Naive B cell (primary cell): Measurements from ENCODE around the gene C1RL. TPM values are rescaled to one million over a fixed set of nuclear protein-coding genes. Genes with fewer than 3 reads are reported as not detected.

Experiments used
- ATAC-seq, 2 donors: fragments of 150-1000 bp; cut with Tn5 transposase; 2 replicates each; pipeline ENCODE4 v1.10.0; 2021; ENCODE audit warnings: low read depth in 2 of 2, mild to moderate bottlenecking in 2 of 2, moderate library complexity in 2 of 2
- DNase-seq: peaks from one replicate; pipeline ENCODE4 v3.0.0; 2022
- H3K27ac Mint-ChIP-seq, 6 donors: one replicate each; pipeline ENCODE4 v1.8.0; 2020 to 2022; ENCODE audit warnings: mild to moderate bottlenecking in 6 of 6, mixed read lengths in 6 of 6, moderate library complexity in 5 of 6, inconsistent platforms in 2 of 6
- H3K27me3 Mint-ChIP-seq, 3 donors: one replicate each; pipeline ENCODE4 v1.8.0; 2021 to 2022; ENCODE audit warnings: mixed read lengths in 3 of 3, mild to moderate bottlenecking in 1 of 3
- H3K36me3 Mint-ChIP-seq, 2 donors: one replicate each; pipeline ENCODE4 v1.8.0; 2020 to 2022; ENCODE audit warnings: mixed read lengths in 2 of 2, inconsistent platforms in 1 of 2, mild to moderate bottlenecking in 1 of 2
- H3K4me1 Mint-ChIP-seq, 3 donors: one replicate each; pipeline ENCODE4 v1.8.0; 2020 to 2022; ENCODE audit warnings: mixed read lengths in 3 of 3, inconsistent platforms in 1 of 3, mild to moderate bottlenecking in 1 of 3, moderate library complexity in 1 of 3
- H3K4me3 Mint-ChIP-seq, 8 donors: one replicate each; pipeline ENCODE4 v1.8.0; 2020 to 2022; ENCODE audit warnings: mild to moderate bottlenecking in 8 of 8, mixed read lengths in 8 of 8, moderate library complexity in 8 of 8, inconsistent platforms in 2 of 8
- H3K9me3 Mint-ChIP-seq, 7 donors: one replicate each; pipeline ENCODE4 v1.8.0; 2020 to 2022; ENCODE audit warnings: mixed read lengths in 7 of 7, mild to moderate bottlenecking in 5 of 7, inconsistent platforms in 2 of 7, moderate library complexity in 1 of 7
- polyA plus RNA-seq, 6 donors: library from polyadenylated mRNA; unstranded; fragments of 300-500 nt; fragmentation: Illumina TruSeq; gene quantifications; one replicate each; pipeline ENCODE4 v1.2.3, GENCODE V29; 2021; ENCODE audit warnings: low read depth in 6 of 6

Gene C1RL
- polyA plus RNA-seq, 6 donors from 2014 or later = 2.4 to 9.6 (median 3.5) TPM

GRCh38 chr12:7145671-7146070 is 36.7 kb upstream of the C1RL start:
- ATAC-seq (no peak), DNase-seq (no peak)
- H3K9me3 Mint-ChIP-seq = no peaks in the 10 kb centered on the region
- no peaks in the 10 kb centered on the region for H3K27me3 Mint-ChIP-seq
- H3K36me3 Mint-ChIP-seq = peaks cover 14 to 18% of the 10 kb centered on the region in 2 donors
- H3K4me3 Mint-ChIP-seq = no peak overlapping the region
- H3K27ac Mint-ChIP-seq = peak overlapping the region in 1 of 6 donors; percentile 34
- peaks cover 0 to 10% (median 0%) of the 10 kb centered on the region in 3 donors for H3K4me1 Mint-ChIP-seq

- H3K4me3 Mint-ChIP-seq = no peak overlapping the region
- H3K27ac Mint-ChIP-seq = no peak overlapping the region
- peak; percentile 18 for DNase-seq
- H3K27me3 Mint-ChIP-seq = no peaks in the 10 kb centered on the region
- peaks cover 0 to 10% (median 0%) of the 10 kb centered on the region in 3 donors for H3K4me1 Mint-ChIP-seq
- no peaks in the 10 kb centered on the region for H3K9me3 Mint-ChIP-seq
- H3K36me3 Mint-ChIP-seq = peaks cover 9 to 11% of the 10 kb centered on the region in 2 donors
- peak; percentile 38 to 45 for ATAC-seq
Observed at GRCh38 chr12:7144414-7145120, 35.6 kb upstream of the C1RL start.

GRCh38 chr12:7143564-7143963 is 34.5 kb upstream of the C1RL start:
- ATAC-seq = no peak

GRCh38 chr12:7142809-7143465 is 33.9 kb upstream of the C1RL start:
- no peak for ATAC-seq
- peak overlapping the region in 1 of 6 donors; percentile 22 for H3K27ac Mint-ChIP-seq
- H3K9me3 Mint-ChIP-seq = no peaks in the 10 kb centered on the region
- no peak for DNase-seq
- H3K4me1 Mint-ChIP-seq = peaks cover 0 to 10% (median 0%) of the 10 kb centered on the region in 3 donors
- no peaks in the 10 kb centered on the region for H3K27me3 Mint-ChIP-seq
- peaks cover 11 to 14% of the 10 kb centered on the region in 2 donors for H3K36me3 Mint-ChIP-seq
- peak overlapping the region in 1 of 8 donors; percentile 21 for H3K4me3 Mint-ChIP-seq

More at GRCh38 chr12:7143564-7143963, 34.5 kb upstream of the C1RL start:
- H3K27me3 Mint-ChIP-seq = no peaks in the 10 kb centered on the region
- H3K4me1 Mint-ChIP-seq = peaks cover 0 to 10% (median 0%) of the 10 kb centered on the region in 3 donors
- peaks cover 11 to 14% of the 10 kb centered on the region in 2 donors for H3K36me3 Mint-ChIP-seq
- H3K27ac Mint-ChIP-seq = peak overlapping the region in 1 of 6 donors; percentile 27
- H3K4me3 Mint-ChIP-seq = no peak overlapping the region
- H3K9me3 Mint-ChIP-seq = no peaks in the 10 kb centered on the region
- no peak for DNase-seq

- Mint-ChIP-seq H3K27ac (peak overlapping the region in 1 of 6 donors; percentile 42), H3K9me3 (no peaks in the 10 kb centered on the region), H3K4me3 (no peak overlapping the region), H3K27me3 (no peaks in the 10 kb centered on the region), H3K4me1 (peaks cover 0 to 10% (median 0%) of the 10 kb centered on the region in 3 donors), H3K36me3 (peaks cover 14 to 15% of the 10 kb centered on the region in 2 donors)
- peak; percentile 30 for DNase-seq
- ATAC-seq = peak; percentile 65 to 86
Observed at GRCh38 chr12:7142056-7142644, 33.1 kb upstream of the C1RL start.

- Mint-ChIP-seq H3K9me3 (no peaks in the 10 kb centered on the region), H3K4me3 (no peak overlapping the region), H3K27ac (no peak overlapping the region), H3K36me3 (peaks cover 11 to 15% of the 10 kb centered on the region in 2 donors), H3K27me3 (no peaks in the 10 kb centered on the region), H3K4me1 (peaks cover 0 to 10% (median 0%) of the 10 kb centered on the region in 3 donors)
- no peak for ATAC-seq
- DNase-seq = no peak
Observed at GRCh38 chr12:7141351-7142005, 32.5 kb upstream of the C1RL start.

- Mint-ChIP-seq H3K36me3 (peaks cover 7 to 15% of the 10 kb centered on the region in 2 donors), H3K27ac (no peak overlapping the region), H3K9me3 (no peaks in the 10 kb centered on the region), H3K4me1 (peaks cover 0 to 10% (median 0%) of the 10 kb centered on the region in 3 donors), H3K4me3 (no peak overlapping the region), H3K27me3 (no peaks in the 10 kb centered on the region)
- ATAC-seq (no peak), DNase-seq (no peak)
Observed at GRCh38 chr12:7139200-7139599, 30.2 kb upstream of the C1RL start.

GRCh38 chr12:7137908-7138307 is 28.9 kb upstream of the C1RL start:
- ATAC-seq = no peak
- Mint-ChIP-seq H3K27ac (peak overlapping the region in 2 of 6 donors; percentile 7 to 67), H3K4me1 (peaks cover 0 to 10% (median 0%) of the 10 kb centered on the region in 3 donors), H3K9me3 (no peaks in the 10 kb centered on the region), H3K36me3 (peaks cover 7 to 15% of the 10 kb centered on the region in 2 donors), H3K4me3 (no peak overlapping the region), H3K27me3 (no peaks in the 10 kb centered on the region)
- DNase-seq = no peak

- Mint-ChIP-seq H3K4me3 (no peak overlapping the region), H3K36me3 (peaks cover 7 to 15% of the 10 kb centered on the region in 2 donors), H3K27me3 (no peaks in the 10 kb centered on the region), H3K27ac (peak overlapping the region in 1 of 6 donors; percentile 53), H3K4me1 (peaks cover 5 to 10% (median 8%) of the 10 kb centered on the region in 3 donors), H3K9me3 (no peaks in the 10 kb centered on the region)
- ATAC-seq (no peak), DNase-seq (no peak)
Observed at GRCh38 chr12:7136676-7137075, 27.7 kb upstream of the C1RL start.

- H3K9me3 Mint-ChIP-seq = no peaks in the 10 kb centered on the region
- peaks cover 7 to 9% of the 10 kb centered on the region in 2 donors for H3K36me3 Mint-ChIP-seq
- no peak for DNase-seq
- no peak overlapping the region for H3K27ac Mint-ChIP-seq
- no peak overlapping the region for H3K4me3 Mint-ChIP-seq
- no peaks in the 10 kb centered on the region for H3K27me3 Mint-ChIP-seq
- ATAC-seq = no peak
- H3K4me1 Mint-ChIP-seq = peaks cover 11 to 16% (median 14%) of the 10 kb centered on the region in 3 donors
Observed at GRCh38 chr12:7136071-7136470, 27.1 kb upstream of the C1RL start.

GRCh38 chr12:7134396-7135166 is 25.6 kb upstream of the C1RL start:
- Mint-ChIP-seq H3K27ac (peak overlapping the region in 1 of 6 donors; percentile 53), H3K4me3 (peak overlapping the region in 1 of 8 donors; percentile 7), H3K27me3 (no peaks in the 10 kb centered on the region)

GRCh38 chr12:7131502-7131866 is 22.5 kb upstream of the C1RL start:
- H3K9me3 Mint-ChIP-seq = no peaks in the 10 kb centered on the region
- peaks cover 30 to 31% (median 31%) of the 10 kb centered on the region in 3 donors for H3K4me1 Mint-ChIP-seq
- DNase-seq (no peak), ATAC-seq (no peak)
- H3K27me3 Mint-ChIP-seq = no peaks in the 10 kb centered on the region
- H3K36me3 Mint-ChIP-seq = no peaks in the 10 kb centered on the region
- peak overlapping the region in 4 of 6 donors; percentile 59 to 81 (median 74) for H3K27ac Mint-ChIP-seq
- peak overlapping the region; percentile 80 to 97 (median 90) for H3K4me3 Mint-ChIP-seq

More at GRCh38 chr12:7134396-7135166, 25.6 kb upstream of the C1RL start:
- Mint-ChIP-seq H3K36me3 (peaks cover 4 to 7% of the 10 kb centered on the region in 2 donors), H3K9me3 (no peaks in the 10 kb centered on the region), H3K4me1 (peaks cover 21 to 23% (median 22%) of the 10 kb centered on the region in 3 donors)
- DNase-seq (no peak), ATAC-seq (no peak)
